Osteoblast (primary cell): ENCODE measurements around the gene CDH4. TPM values are rescaled to one million over a fixed set of nuclear protein-coding genes. Genes with fewer than 3 reads are reported as not detected.

Experiments used
- DNase-seq: peaks from one replicate; pipeline ENCODE4 v3.0.0; 2011; ENCODE audit warnings: low spot score, mixed read lengths; ENCODE audit not compliant: insufficient read length; ENCODE audit errors: missing footprints
- H2AFZ ChIP-seq: 2 replicates; pipeline ENCODE4 v1.6.0; 2011; ENCODE audit warnings: mild to moderate bottlenecking, low read length
- H3K27ac ChIP-seq: 2 replicates; pipeline ENCODE4 v1.5.1; 2011; ENCODE audit warnings: mild to moderate bottlenecking, low read depth, low read length, moderate library complexity
- H3K27me3 ChIP-seq: 2 replicates; pipeline ENCODE4 v1.6.0; 2012; ENCODE audit warnings: mild to moderate bottlenecking, control low read depth, inconsistent platforms, low read length, moderate library complexity; ENCODE audit not compliant: insufficient read depth
- H3K36me3 ChIP-seq: 2 replicates; pipeline ENCODE4 v1.5.1; 2011; ENCODE audit warnings: mild to moderate bottlenecking, low read length, control low read depth, moderate library complexity; ENCODE audit not compliant: insufficient read depth
- H3K4me1 ChIP-seq: 2 replicates; pipeline ENCODE4 v1.5.1; 2011; ENCODE audit warnings: mild to moderate bottlenecking, low read length, control low read depth, moderate library complexity; ENCODE audit not compliant: insufficient read depth
- H3K4me2 ChIP-seq: 2 replicates; pipeline ENCODE4 v1.6.0; 2011; ENCODE audit warnings: mild to moderate bottlenecking, low read length; ENCODE audit not compliant: insufficient read depth
- H3K4me3 ChIP-seq: fragments of 200-600 bp; sonication (generic); 3 replicates; pipeline ENCODE4 v1.5.1; 2012; ENCODE audit warnings: mild to moderate bottlenecking, low read length, inconsistent platforms; ENCODE audit not compliant: insufficient read depth
- H3K79me2 ChIP-seq: 2 replicates; pipeline ENCODE4 v1.6.0; 2012; ENCODE audit warnings: mild to moderate bottlenecking, low read length, control low read depth, inconsistent platforms; ENCODE audit not compliant: insufficient read depth
- H3K9me3 ChIP-seq: 2 replicates; pipeline ENCODE4 v1.5.1; 2011; ENCODE audit warnings: low read depth, low read length, control low read depth
- H4K20me1 ChIP-seq: 2 replicates; pipeline ENCODE4 v1.6.0; 2012; ENCODE audit warnings: mild to moderate bottlenecking, low read length, control low read depth; ENCODE audit not compliant: insufficient read depth
- CTCF ChIP-seq: IDR thresholded peaks from 2 replicates; pipeline ENCODE4 v1.5.1; 2011; ENCODE audit warnings: mild to moderate bottlenecking, low read depth, low read length, moderate library complexity; ENCODE audit errors: extremely low read depth
- total RNA-seq: library from RNA; depleted of rRNA; stranded (reverse); fragments of >200 nt; gene quantifications from 2 replicates; pipeline ENCODE4 v1.2.3, GENCODE V29; 2012

CDH4 gene
- total RNA-seq, 1 donor = 1.1 TPM

GRCh38 chr20:61444637-61445036 is 192.6 kb downstream of the CDH4 start:
- no peak overlapping the region for H3K27ac ChIP-seq
- H4K20me1 ChIP-seq = no peaks in the 10 kb centered on the region
- no peaks in the 10 kb centered on the region for H3K4me1 ChIP-seq
- DNase-seq = no peak
- no peak overlapping the region for H2AFZ ChIP-seq
- H3K4me2 ChIP-seq = no peak overlapping the region
- no peak overlapping the region for H3K4me3 ChIP-seq
- TF ChIP-seq CTCF = no peak
- no peaks in the 10 kb centered on the region for H3K27me3 ChIP-seq
- H3K36me3 ChIP-seq = no peaks in the 10 kb centered on the region
- H3K79me2 ChIP-seq = no peaks in the 10 kb centered on the region
- no peaks in the 10 kb centered on the region for H3K9me3 ChIP-seq

- Histone ChIP-seq H3K9me3 (no peaks in the 10 kb centered on the region), H3K27ac (no peak overlapping the region), H4K20me1 (no peaks in the 10 kb centered on the region), H3K27me3 (no peaks in the 10 kb centered on the region), H3K4me1 (no peaks in the 10 kb centered on the region), H3K4me2 (no peak overlapping the region), H3K4me3 (no peak overlapping the region), H3K79me2 (no peaks in the 10 kb centered on the region), H2AFZ (no peak overlapping the region), H3K36me3 (no peaks in the 10 kb centered on the region)
- TF ChIP-seq CTCF = no peak
- no peak for DNase-seq
These were observed 193.1 kb downstream of the CDH4 start for GRCh38 chr20:61445138-61445537.

GRCh38 chr20:61445741-61446140 is 193.7 kb downstream of the CDH4 start:
- Histone ChIP-seq H3K36me3 (no peaks in the 10 kb centered on the region), H3K9me3 (no peaks in the 10 kb centered on the region), H3K4me1 (no peaks in the 10 kb centered on the region), H3K27ac (no peak overlapping the region), H3K27me3 (no peaks in the 10 kb centered on the region), H3K79me2 (no peaks in the 10 kb centered on the region), H3K4me3 (no peak overlapping the region), H3K4me2 (no peak overlapping the region), H2AFZ (no peak overlapping the region), H4K20me1 (no peaks in the 10 kb centered on the region)
- DNase-seq = peak; percentile 62
- TF ChIP-seq CTCF = no peak

GRCh38 chr20:61447952-61448351 is 195.9 kb downstream of the CDH4 start:
- no peaks in the 10 kb centered on the region for H3K9me3 ChIP-seq
- H3K79me2 ChIP-seq = no peaks in the 10 kb centered on the region
- no peak overlapping the region for H3K4me2 ChIP-seq
- no peaks in the 10 kb centered on the region for H3K4me1 ChIP-seq
- no peak for DNase-seq
- H3K4me3 ChIP-seq = no peak overlapping the region
- no peaks in the 10 kb centered on the region for H3K36me3 ChIP-seq
- H3K27me3 ChIP-seq = no peaks in the 10 kb centered on the region
- no peaks in the 10 kb centered on the region for H4K20me1 ChIP-seq
- H3K27ac ChIP-seq = no peak overlapping the region
- TF ChIP-seq CTCF = no peak
- H2AFZ ChIP-seq = no peak overlapping the region
